ENCODE measurements around the gene TRIM44. TPM values are rescaled to one million over a fixed set of nuclear protein-coding genes. Genes with fewer than 3 reads are reported as not detected.

Gene TRIM44
- total RNA-seq, 1 donor from 2014 or later: 22.8 TPM

DNA sequence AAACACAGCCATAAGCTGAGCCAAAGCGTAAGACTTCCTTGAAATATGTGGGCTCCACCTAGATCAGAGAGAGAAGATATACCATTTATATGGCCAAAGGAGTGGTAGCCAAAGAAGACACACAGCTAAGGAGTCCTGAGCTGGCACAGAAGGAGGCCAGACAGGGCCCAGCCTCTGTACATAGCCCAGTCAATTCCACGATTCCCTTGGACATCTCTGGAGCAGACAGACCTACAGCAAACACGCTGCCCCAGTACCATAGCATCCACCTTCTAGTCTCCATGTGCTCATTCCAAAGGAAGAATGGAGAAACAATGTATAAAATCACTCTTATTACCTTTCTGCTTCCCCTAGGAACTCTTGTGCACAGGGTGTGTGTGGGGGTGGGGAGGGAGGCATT lies 179.2 kb downstream of the TRIM44 start:
- Mint-ChIP-seq H3K27ac (no peak overlapping the region), H3K36me3 (ENCODE audit: low read depth) (no peaks in the 10 kb centered on the region), H3K4me3 (ENCODE audit: low read depth) (no peak overlapping the region), H3K9me3 (no peaks in the 10 kb centered on the region), H3K4me1 (ENCODE audit: low read depth) (no peaks in the 10 kb centered on the region), H3K27me3 (ENCODE audit: low read depth) (peaks cover 2% of the 10 kb centered on the region)
- DNase-seq (ENCODE audit: low spot score): no peak
- intact Hi-C loops (cut with micrococcal nuclease): no loop called here

DNA sequence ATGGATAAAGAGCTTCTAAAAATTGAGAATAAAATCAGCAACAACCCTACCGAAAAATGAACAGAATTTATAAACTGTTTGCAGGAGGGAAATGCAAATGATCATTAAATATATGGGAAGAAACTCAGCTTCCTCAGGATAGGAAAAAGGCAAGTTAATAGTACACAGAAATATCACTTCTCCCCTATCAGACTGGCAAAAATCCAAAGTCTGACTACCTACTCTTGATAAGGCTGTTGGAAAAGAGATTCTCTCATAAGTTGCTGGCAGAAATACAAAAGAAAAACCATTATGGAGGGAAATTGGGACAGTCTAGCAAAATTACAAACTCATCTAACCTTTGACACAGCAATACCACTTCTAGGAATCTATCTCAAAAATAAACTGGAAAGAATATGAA lies 180.4 kb downstream of the TRIM44 start:
- peaks cover 2% of the 10 kb centered on the region for H3K27me3 Mint-ChIP-seq (ENCODE audit: low read depth)

DNA sequence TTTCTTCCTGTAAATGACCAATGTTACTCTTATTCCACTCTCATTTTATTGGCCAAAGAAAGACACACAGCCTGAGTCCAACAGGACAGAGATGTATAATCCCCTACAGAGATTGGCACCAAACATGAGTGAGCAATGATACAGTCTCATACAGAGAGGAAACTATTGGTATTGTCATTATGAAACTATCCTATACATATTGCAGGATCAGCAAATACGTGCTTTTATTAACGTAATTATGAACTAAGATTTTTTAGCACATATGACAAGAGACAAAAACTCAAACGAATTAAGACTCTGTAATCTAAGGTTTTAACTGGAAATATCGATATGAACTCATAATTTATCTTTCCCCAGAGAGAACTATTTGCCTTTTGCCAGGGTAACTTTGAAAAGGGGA lies 182.0 kb downstream of the TRIM44 start:
- H3K4me3 Mint-ChIP-seq (ENCODE audit: low read depth): no peak overlapping the region
- H3K4me1 Mint-ChIP-seq (ENCODE audit: low read depth): no peaks in the 10 kb centered on the region
- peaks cover 4% of the 10 kb centered on the region for H3K27me3 Mint-ChIP-seq (ENCODE audit: low read depth)
- intact Hi-C loops (cut with micrococcal nuclease): no loop called here
- H3K27ac Mint-ChIP-seq: no peak overlapping the region
- H3K36me3 Mint-ChIP-seq (ENCODE audit: low read depth): no peaks in the 10 kb centered on the region
- H3K9me3 Mint-ChIP-seq: no peaks in the 10 kb centered on the region
- DNase-seq (ENCODE audit: low spot score): no peak

More for the DNA sequence above, 180.4 kb downstream of the TRIM44 start:
- intact Hi-C loops (cut with micrococcal nuclease): no loop called here
- Mint-ChIP-seq H3K4me3 (ENCODE audit: low read depth) (no peak overlapping the region), H3K27ac (no peak overlapping the region), H3K36me3 (ENCODE audit: low read depth) (no peaks in the 10 kb centered on the region), H3K9me3 (no peaks in the 10 kb centered on the region), H3K4me1 (ENCODE audit: low read depth) (no peaks in the 10 kb centered on the region)
- DNase-seq (ENCODE audit: low spot score): no peak

DNA sequence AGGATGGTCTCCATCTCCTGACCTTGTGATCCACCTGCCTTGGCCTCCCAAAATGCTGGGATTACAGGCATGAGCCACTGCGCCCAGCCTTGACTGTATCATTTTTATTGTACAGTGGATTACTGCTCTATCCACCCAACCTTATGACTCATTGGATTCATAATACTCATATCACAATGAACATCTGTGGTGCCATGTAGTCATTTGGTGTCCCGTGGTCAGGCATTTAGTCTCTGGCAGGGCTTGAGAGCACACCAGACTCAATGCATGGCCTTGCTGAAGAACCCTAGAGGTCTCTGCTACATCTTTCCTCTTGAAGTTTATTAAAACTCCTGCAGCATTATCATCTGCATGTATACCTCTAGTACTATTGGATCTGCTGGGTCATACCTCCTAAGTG lies 183.3 kb downstream of the TRIM44 start:
- no peaks in the 10 kb centered on the region for H3K4me1 Mint-ChIP-seq (ENCODE audit: low read depth)
- intact Hi-C loops (cut with micrococcal nuclease): no loop called here
- H3K36me3 Mint-ChIP-seq (ENCODE audit: low read depth): no peaks in the 10 kb centered on the region
- H3K27ac Mint-ChIP-seq: no peak overlapping the region
- no peaks in the 10 kb centered on the region for H3K9me3 Mint-ChIP-seq
- H3K27me3 Mint-ChIP-seq (ENCODE audit: low read depth): peaks cover 3% of the 10 kb centered on the region
- DNase-seq (ENCODE audit: low spot score): no peak
- no peak overlapping the region for H3K4me3 Mint-ChIP-seq (ENCODE audit: low read depth)

- peaks cover 2% of the 10 kb centered on the region for H3K27me3 Mint-ChIP-seq (ENCODE audit: low read depth)
- no peaks in the 10 kb centered on the region for H3K4me1 Mint-ChIP-seq (ENCODE audit: low read depth)
- no peaks in the 10 kb centered on the region for H3K9me3 Mint-ChIP-seq
- no peaks in the 10 kb centered on the region for H3K36me3 Mint-ChIP-seq (ENCODE audit: low read depth)
- no peak overlapping the region for H3K27ac Mint-ChIP-seq
- no peak overlapping the region for H3K4me3 Mint-ChIP-seq (ENCODE audit: low read depth)
- intact Hi-C loops (cut with micrococcal nuclease): no loop called here
- DNase-seq (ENCODE audit: low spot score): no peak
Measured at GRCh38 chr11:35846874-35847273, 184.3 kb downstream of the TRIM44 start.

GRCh38 chr11:35847473-35847872 lies 184.9 kb downstream of the TRIM44 start:
- H3K4me1 Mint-ChIP-seq (ENCODE audit: low read depth): no peaks in the 10 kb centered on the region
- no peaks in the 10 kb centered on the region for H3K9me3 Mint-ChIP-seq
- no peak for DNase-seq (ENCODE audit: low spot score)
- H3K27ac Mint-ChIP-seq: no peak overlapping the region
- no peaks in the 10 kb centered on the region for H3K36me3 Mint-ChIP-seq (ENCODE audit: low read depth)
- intact Hi-C loops (cut with micrococcal nuclease): no loop called here
- peaks cover 2% of the 10 kb centered on the region for H3K27me3 Mint-ChIP-seq (ENCODE audit: low read depth)
- H3K4me3 Mint-ChIP-seq (ENCODE audit: low read depth): no peak overlapping the region

DNA sequence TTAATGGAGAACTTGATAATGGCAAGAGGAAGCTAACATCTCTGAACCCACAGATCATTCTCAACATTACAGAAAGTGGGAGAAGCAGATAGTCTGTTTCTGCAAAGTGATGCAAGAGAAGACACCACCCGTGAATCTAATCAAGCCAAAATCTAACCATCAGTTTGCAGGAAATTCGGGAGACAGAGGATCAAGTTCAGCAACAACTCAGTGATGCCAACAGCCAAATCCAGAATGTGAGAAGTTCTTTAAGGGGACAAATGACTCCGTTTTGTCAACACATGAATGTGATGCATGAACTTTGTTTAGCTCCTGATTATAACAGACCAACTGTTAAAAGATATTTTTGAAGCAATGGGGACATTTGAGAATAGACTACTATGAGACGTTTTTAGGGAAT lies 186.0 kb downstream of the TRIM44 start:
- H3K9me3 Mint-ChIP-seq: no peaks in the 10 kb centered on the region
- no peaks in the 10 kb centered on the region for H3K4me1 Mint-ChIP-seq (ENCODE audit: low read depth)
- DNase-seq (ENCODE audit: low spot score): no peak
- no peak overlapping the region for H3K4me3 Mint-ChIP-seq (ENCODE audit: low read depth)
- intact Hi-C loops (cut with micrococcal nuclease): no loop called here
- H3K27ac Mint-ChIP-seq: no peak overlapping the region
- no peaks in the 10 kb centered on the region for H3K36me3 Mint-ChIP-seq (ENCODE audit: low read depth)
- H3K27me3 Mint-ChIP-seq (ENCODE audit: low read depth): peaks cover 2% of the 10 kb centered on the region

GRCh38 chr11:35850191-35850590 lies 187.6 kb downstream of the TRIM44 start:
- H3K27ac Mint-ChIP-seq: no peak overlapping the region

GRCh38 chr11:35851342-35851741 lies 188.8 kb downstream of the TRIM44 start:
- no peaks in the 10 kb centered on the region for H3K4me1 Mint-ChIP-seq (ENCODE audit: low read depth)
- H3K27ac Mint-ChIP-seq: no peak overlapping the region
- no peaks in the 10 kb centered on the region for H3K9me3 Mint-ChIP-seq
- H3K27me3 Mint-ChIP-seq (ENCODE audit: low read depth): peaks cover 5% of the 10 kb centered on the region
- no peak for DNase-seq (ENCODE audit: low spot score)
- no peaks in the 10 kb centered on the region for H3K36me3 Mint-ChIP-seq (ENCODE audit: low read depth)
- intact Hi-C loops (cut with micrococcal nuclease): no loop called here
- no peak overlapping the region for H3K4me3 Mint-ChIP-seq (ENCODE audit: low read depth)

More at GRCh38 chr11:35850191-35850590, 187.6 kb downstream of the TRIM44 start:
- Mint-ChIP-seq H3K9me3 (no peaks in the 10 kb centered on the region), H3K36me3 (ENCODE audit: low read depth) (no peaks in the 10 kb centered on the region), H3K4me3 (ENCODE audit: low read depth) (no peak overlapping the region), H3K27me3 (ENCODE audit: low read depth) (peaks cover 3% of the 10 kb centered on the region), H3K4me1 (ENCODE audit: low read depth) (no peaks in the 10 kb centered on the region)
- DNase-seq (ENCODE audit: low spot score): no peak
- intact Hi-C loops (cut with micrococcal nuclease): no loop called here

DNA sequence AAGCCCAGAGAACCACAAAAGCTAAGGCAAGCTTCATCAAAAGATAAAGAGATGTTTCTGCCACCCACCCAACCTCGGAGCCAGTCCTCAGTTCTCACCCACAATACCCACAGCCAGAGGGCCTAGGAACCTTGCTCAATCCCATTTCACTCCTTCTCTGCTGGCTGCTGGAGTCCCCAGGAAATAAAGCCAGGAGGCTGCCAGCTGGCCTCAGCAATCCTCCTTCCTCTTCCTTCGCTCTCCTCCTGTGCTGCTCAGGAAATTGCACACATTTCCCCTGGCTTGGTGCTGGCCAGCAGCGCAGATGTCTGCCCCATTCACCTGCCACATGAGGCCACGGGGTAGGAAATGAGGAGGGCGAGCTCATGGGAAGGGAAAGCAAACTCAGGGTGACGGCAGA lies 189.5 kb downstream of the TRIM44 start:
- DNase-seq (ENCODE audit: low spot score): no peak
- H3K27ac Mint-ChIP-seq: no peak overlapping the region
- no peaks in the 10 kb centered on the region for H3K9me3 Mint-ChIP-seq
- no peaks in the 10 kb centered on the region for H3K36me3 Mint-ChIP-seq (ENCODE audit: low read depth)
- intact Hi-C loops (cut with micrococcal nuclease): no loop called here
- no peaks in the 10 kb centered on the region for H3K4me1 Mint-ChIP-seq (ENCODE audit: low read depth)
- H3K27me3 Mint-ChIP-seq (ENCODE audit: low read depth): peaks cover 5% of the 10 kb centered on the region
- H3K4me3 Mint-ChIP-seq (ENCODE audit: low read depth): no peak overlapping the region

DNA sequence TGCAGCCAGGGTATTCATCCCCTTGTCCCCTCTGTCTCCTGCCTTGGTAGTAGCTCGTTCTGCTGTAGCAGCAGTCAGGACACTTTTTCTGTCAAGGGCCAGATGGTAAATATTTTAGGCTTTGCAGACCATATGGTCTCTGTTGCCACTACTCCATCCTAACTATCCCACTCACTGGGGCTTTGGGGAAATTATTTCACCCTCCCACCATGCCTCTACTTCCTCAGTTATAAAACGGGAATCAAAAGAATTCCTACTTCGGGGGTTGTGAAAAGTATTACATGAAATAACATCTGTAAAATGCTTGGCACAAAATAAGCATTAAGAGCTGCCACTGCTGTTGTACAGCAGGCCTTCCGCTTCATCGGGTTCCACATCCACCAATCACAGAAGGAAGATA lies 191.4 kb downstream of the TRIM44 start:
- Mint-ChIP-seq H3K4me3 (ENCODE audit: low read depth) (no peak overlapping the region), H3K9me3 (no peaks in the 10 kb centered on the region), H3K4me1 (ENCODE audit: low read depth) (no peaks in the 10 kb centered on the region), H3K27me3 (ENCODE audit: low read depth) (peaks cover 5% of the 10 kb centered on the region), H3K36me3 (ENCODE audit: low read depth) (no peaks in the 10 kb centered on the region), H3K27ac (no peak overlapping the region)
- intact Hi-C loops (cut with micrococcal nuclease): no loop called here
- DNase-seq (ENCODE audit: low spot score): no peak

- Mint-ChIP-seq H3K4me1 (ENCODE audit: low read depth) (no peaks in the 10 kb centered on the region), H3K36me3 (ENCODE audit: low read depth) (no peaks in the 10 kb centered on the region), H3K4me3 (ENCODE audit: low read depth) (no peak overlapping the region), H3K9me3 (no peaks in the 10 kb centered on the region), H3K27ac (no peak overlapping the region), H3K27me3 (ENCODE audit: low read depth) (peaks cover 3% of the 10 kb centered on the region)
- no peak for DNase-seq (ENCODE audit: low spot score)
- intact Hi-C loops (cut with micrococcal nuclease): no loop called here
Measured at GRCh38 chr11:35855671-35856070, 193.1 kb downstream of the TRIM44 start.

- Mint-ChIP-seq H3K4me1 (ENCODE audit: low read depth) (no peaks in the 10 kb centered on the region), H3K4me3 (ENCODE audit: low read depth) (no peak overlapping the region), H3K36me3 (ENCODE audit: low read depth) (no peaks in the 10 kb centered on the region), H3K9me3 (no peaks in the 10 kb centered on the region), H3K27me3 (ENCODE audit: low read depth) (peaks cover 3% of the 10 kb centered on the region), H3K27ac (no peak overlapping the region)
- no peak for DNase-seq (ENCODE audit: low spot score)
- intact Hi-C loops (cut with micrococcal nuclease): no loop called here
Measured at GRCh38 chr11:35856259-35856658, 193.7 kb downstream of the TRIM44 start.

- H3K27me3 Mint-ChIP-seq (ENCODE audit: low read depth): peaks cover 3% of the 10 kb centered on the region
- H3K36me3 Mint-ChIP-seq (ENCODE audit: low read depth): no peaks in the 10 kb centered on the region
- no peak overlapping the region for H3K27ac Mint-ChIP-seq
- H3K9me3 Mint-ChIP-seq: no peaks in the 10 kb centered on the region
- intact Hi-C loops (cut with micrococcal nuclease): no loop called here
- no peak for DNase-seq (ENCODE audit: low spot score)
- no peak overlapping the region for H3K4me3 Mint-ChIP-seq (ENCODE audit: low read depth)
- no peaks in the 10 kb centered on the region for H3K4me1 Mint-ChIP-seq (ENCODE audit: low read depth)
Measured at GRCh38 chr11:35856756-35857155, 194.2 kb downstream of the TRIM44 start.

All from activated T-helper 2 cell treated with anti-CD3 and anti-CD28 coated beads, Interferon-gamma antibody, Interleukin-2, Interleukin-4, amounts not matched to agents 10 μg/mL and 5 μg/mL and 100 μg/mL, durations not matched to agents 14 hours and 24 hours and 36 hours (primary cell).